Breast epithelium (tissue), 3 donors: ENCODE data around the gene GLMP.

Source experiments
- CTCF ChIP-seq, 3 donors: fragments of 450-650 bp; IDR thresholded peaks; one replicate each; pipeline ENCODE4 v1.5.1; 2016 to 2017; ENCODE audit warnings: antibody characterized with exemption in 3 of 3, mild to moderate bottlenecking in 3 of 3, moderate library complexity in 3 of 3
- POLR2A ChIP-seq: fragments of 450-650 bp; IDR thresholded peaks from one replicate; pipeline ENCODE4 v1.6.1; 2016; ENCODE audit warnings: antibody characterized with exemption, mild to moderate bottlenecking, moderate library complexity
- POLR2AphosphoS5 ChIP-seq, 3 donors: sonication (generic); formaldehyde crosslinking; IDR thresholded peaks; one replicate each; pipeline ENCODE4 v1.6.1; 2017; ENCODE audit warnings: antibody characterized with exemption in 3 of 3

GRCh38 chr1:156293098-156293434 lies 2.4 kb downstream of the GLMP start:
- TF ChIP-seq CTCF (IDR thresholded peaks at IDR 0.05), result no peak
- no peak for TF ChIP-seq POLR2AphosphoS5 (IDR thresholded peaks at IDR 0.05)
- TF ChIP-seq POLR2A, result no peak
